HepG2 (cell line): ENCODE data around the gene TBRG4. TPM values are rescaled to one million over a fixed set of nuclear protein-coding genes. Genes with fewer than 3 reads are reported as not detected.

Experiments used
- BATF2 ChIP-seq: sonication (generic); formaldehyde crosslinking; IDR thresholded peaks from 2 replicates; pipeline ENCODE4 v1.8.0; 2022; ENCODE audit warnings: mild to moderate bottlenecking, missing genetic modification reagents, moderate library complexity
- FOSL1 ChIP-seq: sonication (generic); formaldehyde crosslinking; IDR thresholded peaks from 2 replicates; pipeline ENCODE4 v1.9.0; 2021; ENCODE audit warnings: missing genetic modification reagents, borderline replicate concordance
- HOXA5 ChIP-seq: sonication (generic); formaldehyde crosslinking; IDR thresholded peaks from 2 replicates; pipeline ENCODE4 v1.4.0; 2020; ENCODE audit warnings: missing genetic modification reagents
- KDM5A ChIP-seq: fragments of 200-600 bp; sonication (generic); IDR thresholded peaks from 2 replicates; pipeline ENCODE4 v1.7.0; 2018; ENCODE audit warnings: antibody characterized with exemption, mild to moderate bottlenecking, low read length, borderline replicate concordance
- KLF11 ChIP-seq: IDR thresholded peaks from 2 replicates; pipeline ENCODE4 v1.6.1; 2016; ENCODE audit warnings: missing compliant biosample characterization
- MAFK ChIP-seq, 2 experiments: IDR thresholded peaks in 1 of 2; conservative IDR thresholded peaks in 1 of 2; 2 replicates each; pipeline ENCODE4 v1.6.1; 2011; ENCODE audit warnings: improper control_type of control experiment in 2 of 2, low read length in 2 of 2
- PHF5A ChIP-seq: IDR thresholded peaks from one replicate; pipeline ENCODE4 v1.6.1; 2018; ENCODE audit warnings: low read depth, missing genetic modification reagents; ENCODE audit not compliant: unreplicated experiment
- RBFOX2 ChIP-seq: fragments of 200-400 bp; formaldehyde crosslinking; IDR thresholded peaks from 2 replicates; pipeline ENCODE4 v1.6.1; 2017; ENCODE audit warnings: low read depth, mild to moderate bottlenecking, low read length
- RFX5 ChIP-seq: IDR thresholded peaks from 2 replicates; pipeline ENCODE4 v1.6.1; 2011; ENCODE audit warnings: low read depth, low read length, improper control_type of control experiment
- SRSF1 ChIP-seq: fragments of 200-400 bp; formaldehyde crosslinking; optimal IDR thresholded peaks from 2 replicates; pipeline ENCODE3; 2017; ENCODE audit warnings: mild to moderate bottlenecking, low read depth, low read length, moderate library complexity
- TEAD2 ChIP-seq: sonication (generic); formaldehyde crosslinking; IDR thresholded peaks from 2 replicates; pipeline ENCODE4 v1.9.0; 2021; ENCODE audit warnings: missing genetic modification reagents
- ZBTB14 ChIP-seq: sonication (generic); formaldehyde crosslinking; IDR thresholded peaks from 2 replicates; pipeline ENCODE4 v1.4.0; 2020; ENCODE audit warnings: missing genetic modification reagents
- ZBTB44 ChIP-seq: sonication (generic); formaldehyde crosslinking; IDR thresholded peaks from 2 replicates; pipeline ENCODE4 v1.4.0; 2020; ENCODE audit warnings: missing genetic modification reagents
- ZNF335 ChIP-seq: sonication (generic); formaldehyde crosslinking; IDR thresholded peaks from 2 replicates; pipeline ENCODE4 v1.4.0; 2020; ENCODE audit warnings: missing genetic modification reagents
- ZNF33A ChIP-seq: sonication (generic); formaldehyde crosslinking; IDR thresholded peaks from 2 replicates; pipeline ENCODE4 v1.5.1; 2020; ENCODE audit warnings: missing genetic modification reagents, mild to moderate bottlenecking, moderate library complexity, borderline replicate concordance
- ZNF513 ChIP-seq: sonication (generic); formaldehyde crosslinking; conservative IDR thresholded peaks from 2 replicates; pipeline ENCODE4 v1.5.0; 2020; ENCODE audit warnings: missing genetic modification reagents
- ZNF556 ChIP-seq: sonication (generic); formaldehyde crosslinking; IDR thresholded peaks from 2 replicates; pipeline ENCODE4 v1.4.0; 2020; ENCODE audit warnings: mild to moderate bottlenecking, missing genetic modification reagents, borderline replicate concordance
- ZNF607 ChIP-seq: sonication (generic); formaldehyde crosslinking; IDR thresholded peaks from 2 replicates; pipeline ENCODE4 v1.5.1; 2020; ENCODE audit warnings: missing genetic modification reagents, mild to moderate bottlenecking, borderline replicate concordance
- ZNF792 ChIP-seq: IDR thresholded peaks from 2 replicates; pipeline ENCODE4 v1.6.1; 2016
- ZNF891 ChIP-seq: sonication (generic); formaldehyde crosslinking; IDR thresholded peaks from 2 replicates; pipeline ENCODE4 v1.5.0; 2020; ENCODE audit warnings: mild to moderate bottlenecking, missing genetic modification reagents
- polyA plus RNA-seq, 8 experiments: library from polyadenylated mRNA; depleted of rRNA in 3 of 8; stranded (reverse) in 7 of 8; unstranded in 1 of 8; fragments of >200 nt; fragmentation: Illumina TruSeq in 4 of 8; extraction: Trizol in 4 of 8; gene quantifications; 2 replicates each; pipeline versions ENCODE4 v1.2.1 to v1.2.3, GENCODE V29; 2011 to 2016; ENCODE audit warnings: low read depth in 4 of 8, missing spikeins in 1 of 8, mixed read lengths in 1 of 8; ENCODE audit not compliant: insufficient read depth in 1 of 8
- total RNA-seq, 5 experiments: library from RNA; depleted of rRNA; stranded (reverse); fragments of >200 nt; fragmentation: Illumina TruSeq; extraction: Trizol; gene quantifications; 2 replicates each; pipeline ENCODE4 v1.2.3, GENCODE V29; 2016; ENCODE audit warnings: low read depth in 1 of 5
- TF ChIP-seq, protein P1 (sequence below): sonication (generic); formaldehyde crosslinking; IDR thresholded peaks from 2 replicates; pipeline ENCODE4 v1.5.0; 2020; ENCODE audit warnings: mild to moderate bottlenecking, missing genetic modification reagents

TBRG4 gene
- total and polyA plus RNA-seq, 2 of the 13 experiments (the other 11 are each of a cell fraction or from before 2014, with no cell fraction given) = 87.8 to 107 TPM

DNA sequence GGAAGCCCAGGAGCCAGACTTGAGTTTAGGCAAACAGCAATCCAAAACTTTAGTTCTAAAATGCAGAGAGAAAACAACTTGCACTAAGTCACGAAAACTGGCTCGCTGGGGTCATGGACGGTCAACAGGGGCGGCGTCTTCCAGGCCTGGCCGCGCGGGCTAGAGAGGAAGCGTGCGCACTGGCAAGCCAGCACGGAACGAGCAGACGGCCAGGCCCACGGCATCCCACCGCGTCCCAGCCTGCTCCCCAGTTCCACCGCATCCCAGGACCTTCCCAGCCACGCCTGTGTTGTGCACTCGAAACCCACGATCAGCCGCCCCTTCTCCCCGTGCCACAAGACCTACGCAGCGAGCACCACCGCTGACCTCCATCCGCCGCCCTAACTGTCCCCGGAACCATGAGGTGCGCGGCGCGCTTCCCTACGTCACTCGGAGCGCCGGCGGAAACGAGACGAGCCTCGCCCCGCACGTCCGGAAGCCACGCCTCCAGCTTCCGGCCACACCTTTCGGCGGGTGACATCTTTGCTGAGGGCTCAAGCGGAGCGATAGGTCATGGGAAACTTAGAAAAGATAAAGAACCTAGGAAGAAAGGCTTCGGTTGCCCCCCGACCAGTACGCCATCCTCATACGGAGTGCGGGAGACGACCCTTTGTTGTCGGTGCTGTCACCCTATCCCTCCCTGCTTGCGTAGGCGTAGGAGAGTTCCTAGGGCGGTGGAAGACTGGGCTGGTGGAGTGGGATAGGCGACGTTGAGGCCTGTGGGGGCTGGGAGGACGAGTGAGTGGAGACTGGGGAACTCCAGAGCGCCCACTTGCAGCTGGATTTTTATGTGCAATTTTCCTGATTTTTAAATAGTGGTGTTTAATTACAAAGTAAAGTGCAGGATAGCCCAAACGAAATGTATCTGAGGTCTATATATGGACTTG lies at the start of gene TBRG4 (continued):
- TF ChIP-seq ZBTB14 = peak; percentile 72
- TF ChIP-seq PHF5A (CRISPR knock-in tag) = peak; percentile 57
- peak; percentile 82 for TF ChIP-seq HOXA5 (CRISPR knock-in tag)
- TF ChIP-seq MAFK (conservative IDR thresholded peaks at IDR 0.05 in 1 of 2, IDR thresholded peaks at IDR 0.05 in 1 of 2; ENCODE audit: low read length in 2 of 2) = no peak
- TF ChIP-seq SRSF1 = peak; percentile 84
- peak; percentile 96 for TF ChIP-seq ZNF607 (CRISPR knock-in tag)
- TF ChIP-seq ZNF792 (CRISPR knock-in tag) = peak; percentile 86
- TF ChIP-seq ZNF556 = peak; percentile 98
- peak; percentile 51; the same call in 1 of the 2 replicates for TF ChIP-seq BATF2 (CRISPR knock-in tag)
- TF ChIP-seq ZNF513 = no peak
- peak; percentile 100 for TF ChIP-seq RBFOX2
- peak; percentile 77; the same call in 1 of the 2 replicates for TF ChIP-seq ZNF891 (CRISPR knock-in tag)
- no peak; the same call in 1 of the 2 replicates for TF ChIP-seq RFX5
- TF ChIP-seq KLF11 (CRISPR knock-in tag) = peak; percentile 93; the same call in 1 of the 2 replicates
- TF ChIP-seq ZBTB44 (CRISPR knock-in tag) = peak; percentile 75; the same call in 1 of the 2 replicates
- TF ChIP-seq ZNF335 (CRISPR knock-in tag) = peak; percentile 49; the same call in 1 of the 2 replicates
- TF ChIP-seq, protein P1, sequence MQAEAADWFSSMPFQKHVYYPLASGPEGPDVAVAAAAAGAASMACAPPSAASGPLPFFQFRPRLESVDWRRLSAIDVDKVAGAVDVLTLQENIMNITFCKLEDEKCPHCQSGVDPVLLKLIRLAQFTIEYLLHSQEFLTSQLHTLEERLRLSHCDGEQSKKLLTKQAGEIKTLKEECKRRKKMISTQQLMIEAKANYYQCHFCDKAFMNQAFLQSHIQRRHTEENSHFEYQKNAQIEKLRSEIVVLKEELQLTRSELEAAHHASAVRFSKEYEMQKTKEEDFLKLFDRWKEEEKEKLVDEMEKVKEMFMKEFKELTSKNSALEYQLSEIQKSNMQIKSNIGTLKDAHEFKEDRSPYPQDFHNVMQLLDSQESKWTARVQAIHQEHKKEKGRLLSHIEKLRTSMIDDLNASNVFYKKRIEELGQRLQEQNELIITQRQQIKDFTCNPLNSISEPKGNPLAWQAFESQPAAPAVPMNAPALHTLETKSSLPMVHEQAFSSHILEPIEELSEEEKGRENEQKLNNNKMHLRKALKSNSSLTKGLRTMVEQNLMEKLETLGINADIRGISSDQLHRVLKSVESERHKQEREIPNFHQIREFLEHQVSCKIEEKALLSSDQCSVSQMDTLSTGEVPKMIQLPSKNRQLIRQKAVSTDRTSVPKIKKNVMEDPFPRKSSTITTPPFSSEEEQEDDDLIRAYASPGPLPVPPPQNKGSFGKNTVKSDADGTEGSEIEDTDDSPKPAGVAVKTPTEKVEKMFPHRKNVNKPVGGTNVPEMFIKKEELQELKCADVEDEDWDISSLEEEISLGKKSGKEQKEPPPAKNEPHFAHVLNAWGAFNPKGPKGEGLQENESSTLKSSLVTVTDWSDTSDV = peak; percentile 92; the same call in 1 of the 2 replicates
- TF ChIP-seq KDM5A = peak; percentile 92; the same call in 1 of the 2 replicates
- no peak for TF ChIP-seq FOSL1 (CRISPR knock-in tag)
- TF ChIP-seq TEAD2 (CRISPR knock-in tag) = no peak
- no peak for TF ChIP-seq ZNF33A (CRISPR knock-in tag)
